CD4-positive, alpha-beta T cell treated with Interleukin-2 at 100 ng/mL for 4 hours (primary cell): Measurements from ENCODE around the gene GVQW3.
A peak's percentile ranks its signal among the peaks of the same experiment; 100 is the strongest.

Source experiments
- DNase-seq: peaks from one replicate; pipeline ENCODE4 v3.0.0-alpha.2; 2020; ENCODE audit warnings: low spot score

GVQW3 gene

DNA sequence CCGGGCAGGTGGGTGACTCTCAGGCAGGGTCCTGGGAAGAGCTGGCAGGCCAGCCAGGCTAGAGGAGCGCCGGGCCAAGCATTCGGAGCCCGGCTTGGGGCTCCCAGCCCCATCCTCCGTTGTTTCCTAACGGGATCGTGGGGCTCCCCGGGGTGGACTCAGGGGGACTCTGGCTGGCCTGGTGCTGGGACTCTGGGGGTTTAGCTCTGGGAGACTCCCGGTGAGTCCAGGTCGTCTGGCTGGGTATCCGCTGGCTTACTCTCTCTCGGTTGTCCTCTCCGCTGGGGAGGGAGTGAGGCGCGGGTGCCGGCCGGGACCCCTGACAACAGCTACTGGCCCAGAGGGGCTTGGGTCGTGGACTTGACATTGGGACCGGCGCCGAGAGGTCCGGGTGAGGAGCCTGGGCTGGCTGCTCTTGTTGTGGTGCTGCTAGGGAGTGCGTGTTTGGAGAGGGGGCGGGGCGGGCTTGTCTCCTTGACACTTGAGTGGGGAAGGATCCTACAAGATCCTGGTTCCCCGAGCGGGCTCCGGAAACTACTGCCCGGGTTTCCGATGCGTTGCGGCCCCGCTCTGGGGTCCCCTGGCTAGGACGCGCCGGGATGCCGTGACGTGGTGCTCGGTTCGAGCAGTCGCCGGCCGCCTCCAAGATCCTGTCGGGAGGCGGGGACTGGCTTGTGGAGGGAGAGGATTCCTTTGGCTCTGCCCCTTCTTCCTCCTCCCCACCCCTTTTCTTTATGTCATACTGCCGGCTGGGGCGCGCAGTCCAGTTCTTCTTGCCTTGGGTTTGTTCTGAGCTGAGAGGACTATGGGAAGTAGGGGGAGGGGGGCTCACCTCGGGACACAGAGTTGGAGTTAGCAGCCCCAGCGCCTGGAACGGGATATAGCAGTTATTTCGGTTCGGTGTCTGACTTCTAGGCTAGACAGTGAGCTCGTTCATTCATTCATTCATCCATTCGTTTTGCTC, 64.3 kb downstream of the GVQW3 start:
- DNase-seq = peak; percentile 29

DNA sequence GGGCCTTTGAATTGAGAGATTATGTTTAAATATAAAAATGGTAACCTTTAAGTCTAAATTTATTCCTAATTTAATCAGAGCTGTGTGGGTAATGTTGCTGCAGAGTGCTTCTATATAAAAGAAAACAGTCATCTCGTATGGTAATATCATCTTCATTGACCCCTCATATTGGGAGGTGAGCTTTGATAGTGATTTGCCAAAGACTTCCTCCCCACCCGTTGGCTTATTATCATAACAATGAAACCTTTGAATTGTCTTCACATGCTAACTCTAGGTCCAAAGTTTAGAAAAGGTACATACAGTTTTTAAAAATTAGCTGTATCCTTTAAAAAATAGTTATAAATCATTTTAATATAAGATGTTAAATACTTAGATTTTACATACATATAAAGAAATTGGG, 67.4 kb downstream of the GVQW3 start:
- DNase-seq = no peak

DNA sequence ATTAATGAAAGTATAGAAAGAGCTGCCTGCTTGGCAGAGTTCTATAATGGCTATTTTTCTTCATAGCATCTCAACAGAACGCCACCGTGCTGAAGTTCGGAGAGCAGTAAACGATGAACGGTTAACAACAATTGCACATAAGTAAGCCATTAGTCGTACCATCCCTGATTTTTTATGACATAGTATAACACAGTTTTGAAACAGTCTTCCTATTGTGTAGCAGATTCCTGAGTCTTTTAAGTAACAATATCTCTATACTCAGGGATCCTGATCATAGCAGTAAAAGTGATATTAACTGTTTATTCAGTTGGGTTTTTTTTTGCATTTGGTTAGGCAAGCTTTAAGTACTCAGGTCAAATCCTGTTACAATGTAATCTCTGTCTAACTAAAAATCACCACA, 72.1 kb downstream of the GVQW3 start:
- no peak for DNase-seq

DNA sequence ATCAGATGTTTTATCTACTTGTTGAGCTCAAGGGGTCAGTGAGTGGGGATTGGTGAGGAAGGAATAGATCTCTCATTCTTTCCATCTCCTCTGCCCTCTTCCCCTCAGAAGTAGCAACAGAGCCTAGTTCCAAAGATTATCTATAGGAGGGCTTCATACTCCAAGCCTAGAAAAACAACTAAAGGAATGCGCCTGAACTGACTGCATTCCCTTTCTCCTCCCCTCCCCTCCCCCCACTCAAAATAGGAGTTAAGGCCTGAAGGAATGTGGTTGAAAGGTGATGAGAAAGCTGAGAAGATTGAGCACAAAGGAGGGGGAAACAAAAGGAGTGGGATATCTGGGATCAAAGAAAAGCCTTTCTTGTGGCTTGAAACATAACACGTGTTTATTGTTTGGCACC, 74.2 kb downstream of the GVQW3 start:
- DNase-seq = no peak

DNA sequence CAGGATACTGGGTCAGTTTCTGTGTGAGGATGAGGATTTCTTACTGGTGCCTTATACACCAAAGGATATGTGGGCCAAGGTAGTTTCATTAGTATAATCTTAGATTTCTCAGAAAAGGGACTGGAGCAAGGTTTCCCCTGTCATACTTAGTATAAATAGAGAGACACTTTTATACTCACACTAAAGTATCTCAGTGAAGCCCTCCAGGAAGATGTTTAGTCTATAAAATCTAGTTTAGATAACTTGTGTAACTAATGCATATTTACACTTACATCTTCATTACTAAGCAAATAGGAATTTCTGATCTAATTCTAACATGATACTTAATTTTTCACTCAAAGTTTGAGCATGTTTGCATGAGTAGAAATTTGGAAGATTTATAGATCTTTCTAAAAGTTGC, 74.8 kb downstream of the GVQW3 start:
- no peak for DNase-seq

DNA sequence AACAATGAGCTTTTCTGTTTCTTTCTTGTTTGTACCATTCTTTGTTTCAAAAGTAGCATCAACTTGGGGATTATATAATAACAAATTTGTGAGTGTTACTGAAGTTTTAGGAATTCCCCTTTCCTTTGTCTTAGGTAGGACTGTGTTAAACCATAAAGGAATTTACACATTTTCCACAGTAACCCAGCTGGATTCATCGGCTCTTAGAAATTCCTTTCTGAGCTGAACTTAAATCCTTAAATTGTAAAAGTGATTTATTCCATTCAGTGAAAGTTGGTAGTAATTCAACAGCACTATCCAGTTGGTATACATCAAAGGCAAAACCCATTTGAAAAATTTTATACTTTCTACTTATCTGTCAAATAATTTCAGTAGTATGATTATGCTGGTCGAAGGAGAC, 75.4 kb downstream of the GVQW3 start:
- no peak for DNase-seq
